GM18526 (cell line): Measurements from ENCODE around the gene TRPM6.

ENCODE experiments used
- POLR2A ChIP-seq: IDR thresholded peaks from 3 replicates; pipeline ENCODE4 v1.6.1; 2011; ENCODE audit not compliant: insufficient read length; ENCODE audit errors: extremely low read depth

TRPM6 gene

GRCh38 chr9:74887041-74887980 lies at the start of gene TRPM6:
Gene TRPM6, minus strand, starts transcription at chr9:74887921. Its CDS starts 65 bp downstream, at chr9:74887856.
- no peak for TF ChIP-seq POLR2A

- no peak for TF ChIP-seq POLR2A
These were observed 47.3 kb upstream of the TRPM6 start for GRCh38 chr9:74935008-74935407.

- TF ChIP-seq POLR2A: no peak
These were observed 34.0 kb upstream of the TRPM6 start for GRCh38 chr9:74921737-74922136.

GRCh38 chr9:74920944-74921626 lies 33.4 kb upstream of the TRPM6 start:
- no peak for TF ChIP-seq POLR2A

- TF ChIP-seq POLR2A: no peak
These were observed 22.3 kb upstream of the TRPM6 start for GRCh38 chr9:74910036-74910435.

- no peak for TF ChIP-seq POLR2A
These were observed 20.9 kb upstream of the TRPM6 start for GRCh38 chr9:74908665-74909064.

GRCh38 chr9:74907085-74907484 lies 19.4 kb upstream of the TRPM6 start:
- no peak for TF ChIP-seq POLR2A

- TF ChIP-seq POLR2A: no peak
These were observed 13.3 kb upstream of the TRPM6 start for GRCh38 chr9:74901001-74901400.

GRCh38 chr9:74887981-74888370 lies 255 bp upstream of the TRPM6 start:
- TF ChIP-seq POLR2A: no peak

GRCh38 chr9:74876382-74876949 lies 11.3 kb downstream of the TRPM6 start:
- no peak for TF ChIP-seq POLR2A

GRCh38 chr9:74875656-74876055 lies 12.1 kb downstream of the TRPM6 start:
- TF ChIP-seq POLR2A: no peak

GRCh38 chr9:74874220-74874619 lies 13.5 kb downstream of the TRPM6 start:
- no peak for TF ChIP-seq POLR2A

- TF ChIP-seq POLR2A: no peak
These were observed 15.0 kb downstream of the TRPM6 start for GRCh38 chr9:74872619-74873233.

GRCh38 chr9:74867483-74867882 lies 20.2 kb downstream of the TRPM6 start:
- no peak for TF ChIP-seq POLR2A

GRCh38 chr9:74865177-74865576 lies 22.5 kb downstream of the TRPM6 start:
- TF ChIP-seq POLR2A: no peak
